NCI-H1092 treated with DMSO at 0.1 percent for 48 hours (cell line): ENCODE results near the gene ALG9.

Experiments
- DNase-seq: peaks from one replicate; lab custom pipeline; 2025; lab: John Stamatoyannopoulos, UW

The ALG9 gene

GRCh38 chr11:111765984-111766833 lies 105.2 kb downstream of the ALG9 start, which contains the start of gene PPP2R1B:
Gene PPP2R1B (minus strand): TSS chr11:111766389. CDS start chr11:111766361, 28 bp downstream.
- DNase-seq, result peak; percentile 86

GRCh38 chr11:111765320-111765983 lies 105.9 kb downstream of the ALG9 start:
- no peak for DNase-seq

GRCh38 chr11:111764621-111765020 lies 106.8 kb downstream of the ALG9 start:
- DNase-seq, result no peak

DNA sequence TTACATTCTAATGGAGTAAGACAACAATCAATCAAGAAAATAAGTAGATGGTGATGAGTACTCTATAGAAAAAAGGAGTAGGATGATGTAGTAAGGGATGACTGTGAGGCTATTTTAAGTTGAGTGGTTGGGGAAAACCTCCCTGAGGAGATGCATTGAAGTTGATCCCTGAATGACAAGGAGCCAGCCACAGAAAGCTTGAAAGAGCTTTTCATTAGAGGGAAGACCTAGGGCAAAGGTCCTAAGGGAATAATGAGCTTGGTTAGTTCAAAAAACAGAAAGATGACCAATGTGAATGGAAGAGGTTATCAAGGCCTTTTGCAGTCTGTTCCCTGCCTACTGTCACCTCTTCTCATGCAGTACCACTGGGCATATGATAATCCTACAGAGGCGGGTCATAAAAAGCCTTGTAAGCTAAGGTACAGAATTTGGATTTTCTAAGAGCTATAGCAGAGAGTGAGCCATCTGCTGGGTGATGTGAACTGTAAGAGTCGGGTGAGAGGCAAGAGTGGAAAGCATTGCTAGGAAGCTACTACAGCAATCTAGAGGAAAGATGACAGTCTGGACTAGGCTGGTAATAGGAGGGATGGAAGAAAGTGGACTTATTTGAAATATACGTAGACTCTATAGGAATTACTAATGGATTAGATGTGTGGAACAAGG lies 108.3 kb downstream of the ALG9 start:
- no peak for DNase-seq

DNA sequence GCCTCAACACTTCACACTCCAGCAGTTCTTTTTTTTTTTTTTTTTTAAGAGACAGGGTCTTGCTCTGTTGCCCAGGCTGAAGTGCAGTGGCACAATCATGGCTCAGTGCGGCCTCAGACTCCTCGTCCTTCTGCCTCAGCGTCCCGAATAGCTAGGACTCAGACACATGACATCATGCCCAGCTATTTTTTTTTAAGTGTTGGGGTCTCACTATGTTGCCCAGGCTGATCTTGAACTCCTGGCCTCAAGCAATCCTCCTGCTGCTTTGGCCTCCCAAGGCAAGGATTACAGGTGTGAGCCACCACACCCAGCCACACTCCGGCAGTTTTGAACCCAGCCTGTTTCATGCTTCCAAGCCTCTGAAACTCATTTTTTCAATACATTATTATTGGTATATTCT lies 108.9 kb downstream of the ALG9 start:
- no peak for DNase-seq

DNA sequence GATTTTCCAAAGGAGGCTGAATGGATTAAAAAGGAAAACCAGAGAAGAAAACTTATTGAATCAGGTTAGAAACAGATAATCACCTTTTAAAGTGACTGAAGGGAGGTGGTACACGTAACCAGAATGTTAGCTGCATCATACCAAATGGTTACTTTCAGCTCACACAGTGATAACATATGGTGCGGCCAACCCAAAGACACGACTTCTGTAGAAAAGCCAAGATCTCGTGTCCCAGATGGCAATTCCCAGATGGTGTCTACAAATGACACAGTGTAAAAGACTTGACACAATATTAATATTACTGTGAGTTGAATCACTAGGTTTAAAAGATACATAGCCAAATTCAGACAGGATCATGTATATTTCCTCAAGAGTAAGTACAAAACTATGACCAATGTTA lies 110.3 kb downstream of the ALG9 start:
- no peak for DNase-seq

GRCh38 chr11:111759778-111760407 lies 111.5 kb downstream of the ALG9 start:
- DNase-seq, result no peak

- DNase-seq, result no peak
These were observed 112.0 kb downstream of the ALG9 start for GRCh38 chr11:111759376-111759775.

GRCh38 chr11:111756097-111756496 lies 115.3 kb downstream of the ALG9 start:
- no peak for DNase-seq

GRCh38 chr11:111749646-111750045 lies 121.7 kb downstream of the ALG9 start:
- DNase-seq, result no peak

DNA sequence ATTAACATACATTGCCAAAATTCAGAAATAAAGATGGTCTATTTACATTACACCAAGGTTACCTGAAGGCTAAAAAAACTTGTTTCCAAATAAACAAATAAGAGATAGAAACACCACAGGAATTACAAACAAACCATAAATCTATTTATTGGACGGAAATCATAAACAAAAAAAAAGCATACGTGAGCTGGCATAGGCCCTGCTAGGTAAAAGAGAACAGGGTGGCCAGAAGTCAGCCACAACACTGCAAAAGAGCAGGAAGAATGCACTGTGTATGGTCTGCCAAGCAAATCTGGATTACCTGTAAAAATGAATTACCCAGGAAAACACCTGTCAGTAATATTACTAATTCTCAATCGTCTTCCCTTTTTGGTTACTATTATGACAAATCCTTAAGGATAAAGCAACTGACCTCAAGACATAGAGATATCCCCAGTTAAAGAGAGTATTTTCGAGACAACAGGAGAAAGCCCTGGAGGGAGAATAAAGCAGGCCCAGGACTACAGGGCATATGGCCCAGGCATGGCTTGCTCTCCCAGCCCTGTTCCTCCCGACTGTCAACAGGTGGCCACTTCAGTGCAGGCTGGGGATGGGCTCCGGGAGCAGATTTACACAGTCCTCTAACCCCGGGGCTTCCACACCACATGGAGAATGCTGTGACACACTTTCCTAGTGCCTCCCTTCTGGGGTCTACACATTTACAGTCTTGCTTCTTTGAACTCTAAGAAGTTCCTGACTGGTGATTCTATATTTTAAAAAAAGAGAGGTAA lies 123.2 kb downstream of the ALG9 start:
- DNase-seq, result peak; percentile 41

- no peak for DNase-seq
These were observed 125.5 kb downstream of the ALG9 start for GRCh38 chr11:111745719-111746504.

DNA sequence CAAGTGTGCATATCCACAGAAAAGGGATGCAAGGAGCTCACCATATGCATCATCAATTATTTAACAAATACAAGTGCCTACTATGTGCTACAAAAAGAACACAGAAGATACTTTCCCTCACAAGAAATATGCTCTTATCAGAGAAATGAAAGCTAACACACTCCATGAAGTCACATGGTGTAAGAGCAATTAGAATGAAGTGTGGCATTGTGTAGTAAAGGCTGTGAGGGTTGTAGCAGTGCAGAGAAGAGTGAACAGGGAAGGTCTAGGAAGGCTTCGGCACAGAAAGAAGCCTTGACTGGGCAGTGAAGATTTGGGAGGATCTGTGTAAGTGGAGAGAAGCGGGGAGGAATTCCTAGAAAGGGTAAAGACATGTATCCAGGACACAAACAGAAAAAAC lies 127.7 kb downstream of the ALG9 start:
- no peak for DNase-seq

GRCh38 chr11:111741751-111742150 lies 129.6 kb downstream of the ALG9 start:
- no peak for DNase-seq

GRCh38 chr11:111739299-111739698 lies 132.1 kb downstream of the ALG9 start:
- DNase-seq, result no peak

DNA sequence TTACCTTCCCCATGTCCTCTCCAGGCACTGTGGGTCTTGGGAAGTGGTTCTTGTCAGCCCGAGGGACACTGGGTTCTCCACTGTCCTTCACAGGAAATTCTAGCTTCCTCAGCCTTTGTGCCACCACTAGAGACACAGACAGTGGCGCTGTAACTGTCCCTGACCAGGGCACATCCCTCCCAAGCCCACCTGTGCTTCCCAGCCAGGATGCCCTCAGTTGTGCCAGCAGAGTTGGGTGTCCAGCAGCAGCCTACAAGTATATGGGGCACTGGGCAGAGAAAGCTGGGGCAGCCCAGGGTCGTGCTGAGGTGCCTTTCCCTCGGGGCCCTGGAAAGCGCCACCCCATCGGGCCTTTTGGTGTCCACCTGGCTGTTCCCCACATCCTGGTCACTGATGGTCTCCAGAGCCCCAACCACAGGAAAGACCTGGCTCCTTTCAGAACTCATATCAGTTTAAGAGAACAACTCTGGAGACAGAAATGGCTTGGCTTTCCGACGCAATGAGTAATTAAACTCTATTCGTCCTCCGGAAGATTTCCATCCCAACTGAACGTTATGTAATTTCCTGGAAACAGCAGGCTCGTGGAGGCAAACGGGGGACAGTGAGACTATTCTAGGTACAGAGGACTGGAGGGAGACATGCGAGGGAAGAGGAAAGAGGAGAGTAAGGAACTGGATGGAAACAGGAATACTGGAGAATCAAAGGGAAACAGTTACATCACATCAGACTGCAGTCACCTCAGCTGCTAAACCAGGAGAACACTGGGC lies 133.8 kb downstream of the ALG9 start:
- no peak for DNase-seq

GRCh38 chr11:111736621-111737443 lies 134.5 kb downstream of the ALG9 start:
- no peak for DNase-seq
